Lung microvascular endothelial cell (primary cell): ENCODE results near the gene MOGAT3. TPM values are rescaled to one million over a fixed set of nuclear protein-coding genes. Genes with fewer than 3 reads are reported as not detected.
A peak's percentile ranks its signal among the peaks of the same experiment; 100 is the strongest.

Experiments
- DNase-seq, 2 donors: peaks; one replicate each; pipeline versions ENCODE4 v3.0.0 to v3.0.0-alpha.2; 2010; ENCODE audit warnings: low read depth in 2 of 2
- total RNA-seq: library from RNA; depleted of rRNA; stranded (reverse); fragments of >200 nt; gene quantifications from 2 replicates; pipeline ENCODE4 v1.2.1, GENCODE V29; 2014

The MOGAT3 gene
- total RNA-seq, 1 donor from 2014 or later, result not detected

DNA sequence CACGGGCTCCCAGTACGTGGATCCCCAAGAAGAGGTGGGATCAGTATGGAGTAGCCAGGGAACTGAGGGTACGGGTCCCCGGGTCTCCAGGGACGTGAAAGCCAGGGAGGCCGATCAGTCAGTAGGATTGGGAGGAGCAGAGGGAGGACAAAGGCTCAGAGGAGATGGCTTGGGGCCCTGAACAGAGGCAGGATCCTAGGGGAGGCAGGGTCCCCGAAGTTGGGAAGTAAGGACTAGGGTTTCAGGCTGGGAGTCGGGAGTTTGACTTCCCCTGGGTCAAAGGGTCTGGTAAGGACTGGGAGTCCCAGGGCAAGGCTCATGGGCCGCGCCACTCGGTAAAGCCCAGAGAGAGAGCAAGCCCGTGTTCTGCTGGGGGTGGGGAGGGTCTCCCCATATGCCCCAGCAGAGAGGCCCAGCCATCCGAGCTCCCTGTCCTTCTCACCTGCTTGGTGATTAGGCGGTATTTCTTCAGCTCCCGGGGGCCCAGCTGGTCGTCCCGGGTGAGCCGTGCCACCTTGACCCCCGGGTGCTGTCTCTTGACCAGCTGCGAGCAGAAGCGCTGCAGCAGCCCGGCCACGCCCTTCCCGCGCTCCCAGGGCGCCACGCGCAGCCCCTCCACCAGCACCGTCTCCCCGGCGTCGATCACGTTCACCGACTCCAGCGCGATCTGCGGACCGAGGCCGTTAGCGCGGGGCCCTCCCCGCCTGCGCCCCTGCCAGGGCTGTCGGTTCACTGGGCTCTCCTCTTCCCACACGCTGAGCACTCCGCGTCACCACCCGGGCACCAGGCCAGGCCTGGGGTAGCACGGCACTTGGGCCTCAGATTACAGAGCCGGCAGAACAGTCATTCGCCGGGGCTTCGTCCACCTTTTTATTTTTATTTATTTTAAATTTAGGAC is 27.7 kb downstream of the MOGAT3 start:
- peak; percentile 55 to 57 for DNase-seq

DNA sequence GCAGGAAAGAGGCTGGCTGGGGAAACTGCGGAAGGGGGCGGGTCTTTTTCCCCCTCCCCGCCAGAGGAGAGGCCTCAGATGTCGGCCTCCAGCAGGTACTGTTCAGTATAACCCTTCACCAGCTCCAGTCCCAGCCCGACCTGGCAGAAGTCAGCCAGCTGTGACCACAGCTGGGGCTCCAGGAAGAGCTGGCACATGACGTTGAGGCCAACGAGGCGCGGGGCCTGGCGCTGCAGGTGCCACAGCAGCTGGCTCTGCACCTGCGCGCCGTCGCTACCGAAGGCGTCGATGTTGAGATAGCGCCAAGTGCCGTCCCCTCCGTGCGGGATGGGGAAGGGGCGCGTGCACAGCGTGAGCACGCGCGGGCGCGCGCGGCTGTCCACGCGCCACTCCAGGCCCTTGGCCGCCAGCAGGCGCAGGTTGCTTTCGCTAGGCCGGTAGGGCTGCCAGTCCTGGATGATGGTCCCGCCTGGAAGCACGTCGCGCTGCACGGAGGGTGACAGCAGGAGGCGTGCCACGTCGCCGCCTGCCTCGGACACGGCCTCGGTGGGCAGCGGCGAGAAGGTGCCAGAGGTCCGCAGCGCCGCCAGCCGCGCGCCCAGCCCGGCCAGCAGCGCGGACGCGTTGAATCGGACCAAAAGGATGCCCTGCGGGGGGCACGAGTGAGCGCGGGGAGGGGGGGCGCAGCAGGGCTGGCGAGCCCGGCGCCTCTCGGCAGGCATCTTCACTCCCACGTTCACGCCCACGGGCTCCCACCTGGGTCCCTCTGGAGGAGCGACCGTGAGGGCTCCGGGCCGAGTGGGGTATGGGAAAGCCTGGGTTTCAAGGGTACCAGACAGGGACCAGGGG is 28.6 kb downstream of the MOGAT3 start:
- DNase-seq, result no peak

DNA sequence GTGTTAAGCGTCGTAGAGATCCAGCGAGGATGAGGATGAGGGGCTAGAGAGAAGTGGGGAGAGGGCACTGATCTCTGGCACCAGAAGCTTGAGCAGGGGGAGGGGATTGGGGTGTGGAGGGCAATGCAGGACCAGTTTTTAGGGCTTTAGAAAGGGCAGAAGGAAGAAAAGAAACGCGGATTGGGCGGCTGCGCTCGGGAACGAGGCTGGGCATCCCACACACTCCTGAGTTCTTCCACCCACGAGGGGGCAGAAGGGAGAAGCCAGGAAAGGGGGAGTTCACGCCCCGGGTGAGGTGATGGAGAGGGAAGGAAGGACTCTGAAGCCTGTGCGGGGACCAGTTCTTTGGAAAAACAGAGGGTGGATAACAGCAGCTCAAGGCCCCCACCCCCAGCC is 29.4 kb downstream of the MOGAT3 start:
- no peak for DNase-seq

DNA sequence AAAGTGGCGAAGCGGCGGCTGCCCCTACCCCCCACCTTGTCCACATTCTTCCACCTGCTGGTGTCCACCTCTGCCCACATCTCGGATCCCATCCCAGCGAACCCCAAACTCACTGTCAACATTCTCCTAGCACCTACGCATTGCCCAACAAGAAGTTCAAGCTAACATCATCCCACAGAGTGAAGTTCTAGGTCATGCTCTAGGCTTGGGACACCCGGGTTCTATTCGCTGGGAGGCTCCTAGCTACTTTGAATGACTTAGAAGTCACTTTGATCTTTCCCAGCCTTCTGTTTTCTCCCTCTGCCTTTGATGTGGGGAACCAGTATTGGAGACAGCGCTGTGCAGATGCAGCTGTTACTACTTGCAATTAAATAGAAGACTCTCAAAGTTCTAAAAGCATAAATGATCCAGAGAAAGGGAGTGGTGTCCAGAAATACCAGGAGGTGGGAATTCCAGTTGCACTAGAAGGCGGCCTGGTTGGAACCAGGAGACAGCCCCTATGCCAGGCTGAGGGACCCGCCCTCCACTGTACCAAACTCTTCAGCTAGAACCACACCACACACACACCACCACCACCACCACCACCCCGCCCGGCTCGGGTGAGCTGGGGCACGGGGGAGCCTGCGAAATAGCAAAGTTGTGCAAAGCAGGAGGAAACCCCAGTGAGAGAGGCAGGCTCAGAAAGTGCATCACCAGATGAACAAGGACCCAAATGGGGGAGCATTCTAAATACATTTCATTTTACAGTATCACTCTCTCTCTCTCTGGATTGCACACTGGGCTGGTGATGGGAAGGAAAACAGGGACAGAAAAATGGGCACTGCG is 30.0 kb downstream of the MOGAT3 start:
- no peak for DNase-seq

DNA sequence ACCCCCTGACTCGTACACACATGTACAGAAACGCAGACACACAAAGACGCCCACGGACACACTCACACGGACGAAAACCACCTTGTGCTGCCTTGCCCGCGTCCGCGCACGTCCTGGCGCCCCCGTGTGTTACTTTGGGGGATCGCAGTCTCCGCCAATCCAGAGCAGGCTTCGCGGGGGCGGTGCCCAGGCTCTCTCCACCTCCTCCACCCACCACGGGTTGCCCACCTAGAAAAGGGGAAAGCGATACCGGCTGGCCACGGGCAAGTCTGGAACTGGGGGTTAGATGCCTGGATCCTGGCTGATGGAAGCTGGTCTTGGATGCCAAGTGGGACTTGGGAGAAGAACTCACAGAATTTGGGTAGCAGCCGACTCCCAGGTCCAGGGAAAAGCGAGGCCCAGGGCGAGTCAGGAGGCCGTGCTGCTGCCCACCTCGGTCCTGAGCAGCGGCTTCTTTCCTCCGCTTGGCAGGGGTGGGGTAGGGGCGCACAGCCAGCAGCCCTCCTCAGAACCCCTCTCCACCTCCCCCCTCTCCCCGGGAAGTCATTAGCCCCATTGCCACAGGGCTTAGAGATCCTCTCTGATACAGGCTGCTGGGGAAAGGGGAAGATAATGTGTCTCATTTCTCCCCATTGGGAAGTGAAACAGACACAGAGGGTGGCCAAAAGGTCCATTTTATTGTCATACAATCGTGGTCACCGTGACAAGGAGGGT is 30.8 kb downstream of the MOGAT3 start:
- peak; percentile 67 to 72 for DNase-seq

DNA sequence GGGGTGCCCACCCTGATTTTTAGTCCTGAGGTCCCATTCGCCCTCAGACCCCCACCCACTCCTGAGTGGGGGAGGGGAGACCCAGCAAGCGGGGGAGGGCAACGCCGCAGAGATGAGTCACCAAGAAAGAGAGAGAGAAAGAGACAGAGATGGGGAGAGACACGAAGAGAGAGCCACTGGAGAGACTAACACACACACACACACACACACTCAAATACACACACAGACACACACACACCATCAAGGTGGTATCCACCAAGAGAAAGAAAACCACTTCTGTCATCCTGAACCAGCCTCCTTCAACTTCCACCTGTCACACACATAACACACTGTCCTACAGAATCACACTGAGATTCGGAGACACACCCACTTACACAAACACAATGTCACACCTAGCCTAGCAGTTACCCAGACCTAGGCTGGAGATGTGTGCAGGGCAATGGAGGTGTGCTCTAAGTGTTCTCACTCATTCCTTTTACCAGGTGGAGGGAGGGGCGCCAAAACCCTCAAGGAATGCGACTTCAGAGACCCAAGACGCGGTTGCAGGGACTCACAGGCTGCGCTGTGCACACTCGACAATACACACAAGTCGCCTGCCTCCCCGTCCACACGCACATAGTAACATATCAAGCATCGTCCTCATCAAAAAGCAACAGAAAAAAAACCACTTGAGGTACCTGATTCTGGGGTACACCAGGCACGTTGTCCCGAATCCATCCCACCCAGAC is 31.6 kb downstream of the MOGAT3 start:
- no peak for DNase-seq

DNA sequence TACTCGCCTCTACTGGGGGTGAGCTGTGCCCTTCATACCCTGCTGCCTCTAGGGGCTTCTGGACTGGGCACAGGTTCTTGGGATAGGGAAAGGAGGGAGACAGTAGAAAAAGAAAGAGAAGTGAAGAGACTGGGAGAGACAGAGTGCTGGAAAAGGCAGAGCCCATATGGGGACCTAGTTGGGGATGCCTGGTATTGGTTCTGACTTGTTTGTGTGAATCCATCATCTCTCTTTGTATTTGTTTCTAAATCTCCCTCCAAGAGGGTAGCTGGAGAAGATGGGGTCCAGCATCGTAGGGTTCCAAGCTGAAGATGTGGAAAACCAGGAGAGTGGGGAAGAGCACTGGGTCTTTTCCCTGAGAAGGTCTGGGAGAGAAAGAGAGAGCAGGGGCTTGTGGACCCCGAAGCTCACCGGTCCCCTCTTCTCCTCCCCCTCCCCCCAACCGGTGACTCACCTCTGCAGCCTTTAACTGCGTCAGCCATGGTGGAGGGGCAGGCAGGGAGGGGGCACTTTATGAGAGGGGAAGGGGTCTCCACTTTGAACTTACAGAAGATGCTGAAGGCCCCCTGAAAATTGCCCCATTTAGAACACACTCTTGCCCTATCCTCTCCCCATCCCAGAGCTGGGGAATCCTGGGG is 32.3 kb downstream of the MOGAT3 start:
- DNase-seq, result no peak

DNA sequence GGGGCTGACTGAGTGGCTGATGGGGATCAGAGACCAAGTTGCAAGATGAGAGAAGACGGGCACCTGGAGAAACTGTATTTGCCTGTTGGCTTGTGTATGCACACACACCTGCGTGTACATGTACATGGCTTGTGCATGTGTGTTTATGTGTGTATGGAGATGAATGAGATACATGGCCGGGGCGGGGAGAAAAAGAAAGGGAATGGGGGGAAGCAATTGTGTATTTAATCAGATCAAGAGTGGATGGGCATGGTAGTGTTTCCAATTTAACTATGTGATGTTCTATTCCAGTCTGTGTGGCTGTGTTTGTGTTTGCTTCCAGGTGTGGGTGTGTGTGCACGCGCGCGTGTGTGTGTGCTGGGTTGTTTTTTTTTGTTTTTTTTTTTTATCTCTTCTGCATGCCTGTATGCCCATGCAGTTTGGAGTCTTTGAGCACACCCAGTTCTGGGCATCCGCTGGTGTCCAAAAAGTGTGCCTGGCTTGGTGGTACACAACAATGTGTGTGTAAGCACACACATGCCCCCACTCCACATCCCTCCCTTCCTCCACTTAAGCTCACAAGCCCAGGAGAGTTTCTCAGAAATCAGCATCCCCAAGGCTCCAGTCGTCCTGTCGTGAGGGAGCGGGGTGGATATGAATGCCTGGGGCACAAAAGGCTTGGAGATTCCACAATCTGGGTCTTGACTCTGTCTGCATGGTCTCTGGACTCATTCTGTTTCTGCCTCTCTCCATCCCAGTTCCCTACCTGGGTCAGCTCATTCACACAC is 33.0 kb downstream of the MOGAT3 start:
- no peak for DNase-seq

DNA sequence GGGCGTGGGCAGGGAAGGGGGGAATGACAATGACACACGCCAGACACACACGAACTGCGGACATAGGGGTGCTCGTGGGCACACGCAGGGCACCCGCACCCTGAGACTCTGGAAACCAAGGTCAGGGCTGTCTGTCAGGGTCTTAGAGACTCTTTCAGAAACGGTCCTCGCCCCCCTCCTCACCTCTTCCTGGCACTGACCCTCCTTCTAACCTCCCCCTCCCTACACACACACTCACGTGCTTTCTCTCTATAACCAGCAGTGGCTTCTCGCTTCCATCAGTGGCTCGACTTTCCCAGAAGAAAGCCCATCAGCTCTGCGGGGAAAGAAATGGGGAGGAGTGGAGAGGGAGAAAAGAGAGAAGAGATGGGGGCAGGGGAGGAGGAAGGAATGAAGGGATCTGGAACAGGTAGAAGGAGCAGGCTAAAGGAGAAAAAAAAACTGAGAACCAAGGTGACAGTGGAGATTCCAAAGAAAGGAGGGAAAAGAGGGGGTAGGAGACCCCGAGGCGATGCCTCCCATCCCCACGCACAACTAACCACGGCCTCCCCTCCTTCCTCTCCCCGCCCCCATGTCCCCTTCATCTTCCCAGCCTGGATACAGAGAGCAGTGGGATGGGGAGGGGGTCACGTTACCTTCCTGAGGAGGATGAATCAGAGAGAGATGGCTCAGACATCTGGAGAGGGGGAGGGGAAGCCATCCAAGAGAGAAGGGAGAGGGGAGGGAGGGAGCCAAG is 33.8 kb downstream of the MOGAT3 start:
- DNase-seq, result no peak

DNA sequence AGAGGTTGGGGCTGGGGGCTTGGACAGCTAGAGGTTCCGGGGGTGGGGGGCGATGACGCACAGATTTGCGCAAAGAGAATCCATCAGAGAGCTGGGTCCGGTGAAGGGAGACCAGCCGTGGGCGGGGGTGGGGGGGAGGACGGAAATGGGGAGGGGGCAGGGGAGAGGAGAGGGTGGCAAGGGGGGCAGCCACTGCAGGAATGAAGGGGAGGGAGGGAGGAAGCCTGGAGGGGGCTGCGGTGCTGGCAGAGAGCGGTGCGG is 34.3 kb downstream of the MOGAT3 start:
- no peak for DNase-seq

DNA sequence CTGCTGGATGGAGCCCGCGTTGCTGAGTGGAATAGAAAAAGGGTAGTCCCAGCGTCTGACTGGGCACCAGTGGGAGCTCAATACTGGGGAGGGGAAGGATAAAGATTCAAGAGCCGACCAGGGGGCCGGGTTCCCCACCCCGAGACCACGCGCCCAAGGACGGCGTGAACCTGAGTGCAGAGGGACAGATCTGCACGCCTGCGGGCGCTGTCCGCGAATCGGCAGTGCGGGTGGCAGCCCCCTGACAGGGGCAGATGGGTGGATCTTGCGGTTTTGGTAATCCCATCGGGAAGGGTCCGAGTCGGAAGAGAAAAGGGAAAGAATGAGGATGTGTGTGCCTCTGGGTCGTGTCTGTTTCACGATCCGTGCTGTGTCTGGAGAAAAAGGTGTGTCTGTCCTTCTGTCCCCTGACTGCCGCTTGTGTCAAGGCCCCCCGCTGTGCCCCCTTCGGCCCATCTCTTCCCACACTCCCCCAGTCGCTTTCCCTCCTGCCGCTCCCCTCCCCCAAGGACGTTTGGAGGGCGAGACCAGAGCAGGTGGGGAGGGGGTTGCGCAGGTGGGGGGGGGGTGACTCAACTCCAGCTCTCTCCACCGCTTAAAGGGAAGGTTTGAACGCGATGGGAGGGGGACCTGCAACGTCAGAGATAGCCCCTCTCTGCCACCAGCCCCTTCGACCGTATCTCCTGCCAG is 34.7 kb downstream of the MOGAT3 start:
- no peak for DNase-seq

DNA sequence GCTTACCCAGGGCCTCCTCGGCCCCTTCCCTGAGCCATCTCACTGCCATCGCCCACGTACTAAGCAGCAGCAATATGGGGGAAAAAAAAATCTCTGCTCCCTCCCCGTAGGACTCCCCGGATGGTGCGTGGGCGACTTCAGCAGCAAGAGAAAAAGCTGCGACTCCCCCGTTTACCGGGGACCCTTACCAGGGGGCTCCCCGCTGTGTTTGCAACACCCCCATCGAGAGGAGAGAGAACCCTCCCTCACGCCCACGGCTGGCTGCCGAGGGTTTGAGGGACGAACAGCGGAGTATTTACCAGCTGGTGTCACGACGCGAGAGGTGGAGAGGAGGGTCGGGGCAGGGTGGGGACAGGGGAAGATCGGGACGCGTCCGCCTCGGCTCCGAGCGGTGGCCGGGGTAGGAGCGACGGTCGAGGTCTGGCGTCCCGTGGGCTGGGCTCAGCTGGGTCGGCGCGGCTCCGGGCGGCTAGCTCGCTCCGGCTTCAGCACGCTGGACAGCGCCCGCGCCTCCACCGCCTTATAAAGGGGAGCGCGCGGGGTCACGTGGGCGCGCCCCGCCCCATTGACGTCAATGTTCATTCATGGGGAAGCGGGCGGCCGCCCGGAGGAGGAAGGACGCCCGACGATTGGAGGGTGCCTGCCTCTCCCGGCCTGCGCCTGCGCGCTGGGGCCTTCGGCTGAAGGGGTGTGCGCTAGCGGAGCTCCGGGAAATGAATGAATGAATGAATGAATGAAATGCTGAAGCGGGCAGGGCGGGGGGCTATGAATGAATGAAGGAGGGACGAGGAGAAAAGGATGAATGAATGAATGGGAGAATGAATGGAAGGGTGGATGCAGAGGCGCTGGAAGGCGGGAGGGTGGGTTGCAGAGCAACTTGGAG is 35.5 kb downstream of the MOGAT3 start, which contains the start of gene VGF:
Gene VGF, minus strand, starts transcription at position 495 of the 883 bp plus-strand sequence. CDS start 726 bp downstream, outside the sequence.
- DNase-seq, result peak; percentile 94 to 95

DNA sequence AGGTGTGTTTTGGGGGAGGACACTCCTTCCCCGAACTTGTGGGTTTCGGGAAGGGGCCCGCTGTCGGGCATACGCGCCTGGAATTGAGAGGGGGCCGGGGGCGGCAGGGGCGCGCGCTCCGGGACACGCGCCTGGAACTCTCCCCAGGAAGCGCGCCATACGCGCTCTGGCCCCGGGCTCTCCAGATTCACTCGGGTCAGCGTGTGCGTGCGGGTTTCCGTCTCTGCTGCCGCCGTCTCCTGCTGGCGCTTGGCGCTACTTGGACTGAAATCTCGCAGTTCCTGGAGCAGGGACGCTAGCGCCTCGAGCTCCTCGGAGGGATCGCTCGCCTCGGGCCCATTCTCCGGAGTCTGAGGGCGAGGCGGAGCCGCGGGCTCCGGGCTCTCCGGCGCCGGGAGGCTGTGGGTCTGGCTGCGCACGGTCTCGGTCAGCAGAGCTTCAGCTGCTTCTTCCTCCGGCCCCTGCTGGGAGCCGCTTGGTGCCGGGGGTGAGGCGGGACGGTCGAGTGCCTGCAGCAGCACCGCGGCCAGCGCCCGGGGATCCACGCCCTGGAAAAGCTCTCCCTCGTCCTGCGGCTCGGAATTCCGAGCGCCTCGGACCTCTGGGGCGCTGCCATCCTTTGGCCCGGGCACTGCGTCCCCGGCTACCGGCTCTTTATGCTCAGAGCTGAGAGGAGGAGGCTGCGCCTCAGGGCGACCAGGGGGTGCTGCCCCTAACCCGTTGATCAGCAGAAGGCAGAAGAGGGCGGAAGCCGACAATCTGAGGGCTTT is 36.6 kb downstream of the MOGAT3 start:
- peak; percentile 64 to 76 for DNase-seq

DNA sequence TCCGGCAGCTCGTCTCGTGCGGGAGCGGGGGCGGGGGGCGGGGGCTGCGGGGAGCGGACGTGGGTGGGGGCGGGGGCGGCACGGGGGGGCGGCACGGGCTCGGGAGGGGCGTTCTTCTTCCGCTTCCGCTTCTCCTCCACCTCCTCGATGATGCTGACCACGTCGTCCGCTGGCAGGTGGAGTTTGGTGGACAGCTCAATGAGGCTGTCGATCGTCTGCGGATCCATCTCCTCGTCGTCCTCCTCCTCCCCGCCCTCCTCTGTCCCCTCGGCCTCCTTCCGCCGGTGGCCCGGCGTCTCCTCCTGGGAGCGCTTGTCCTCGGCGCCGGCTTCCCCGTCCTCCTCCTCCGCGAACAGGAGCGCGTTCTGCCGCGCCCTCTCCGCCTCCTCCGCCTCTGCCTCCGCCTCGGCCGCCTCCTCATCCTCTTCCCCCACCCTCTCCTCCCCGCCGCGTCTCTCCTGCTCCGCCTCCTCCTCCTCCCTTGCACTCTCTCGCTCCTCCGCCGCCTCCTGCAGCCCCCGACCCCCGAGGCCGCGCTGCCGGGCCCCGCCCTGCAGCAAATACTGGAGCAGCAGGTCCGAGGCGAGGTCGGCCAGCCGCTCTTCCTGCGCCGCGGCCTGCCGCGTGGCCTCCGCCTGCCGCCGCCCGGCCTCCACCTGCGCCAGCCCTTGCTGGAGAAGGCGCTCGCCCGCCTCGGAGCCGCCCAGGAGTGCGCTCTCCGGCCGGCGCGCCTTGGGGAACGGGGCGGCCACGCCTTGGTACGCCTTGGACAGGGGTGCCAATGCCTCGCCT is 37.4 kb downstream of the MOGAT3 start:
- DNase-seq, result no peak

DNA sequence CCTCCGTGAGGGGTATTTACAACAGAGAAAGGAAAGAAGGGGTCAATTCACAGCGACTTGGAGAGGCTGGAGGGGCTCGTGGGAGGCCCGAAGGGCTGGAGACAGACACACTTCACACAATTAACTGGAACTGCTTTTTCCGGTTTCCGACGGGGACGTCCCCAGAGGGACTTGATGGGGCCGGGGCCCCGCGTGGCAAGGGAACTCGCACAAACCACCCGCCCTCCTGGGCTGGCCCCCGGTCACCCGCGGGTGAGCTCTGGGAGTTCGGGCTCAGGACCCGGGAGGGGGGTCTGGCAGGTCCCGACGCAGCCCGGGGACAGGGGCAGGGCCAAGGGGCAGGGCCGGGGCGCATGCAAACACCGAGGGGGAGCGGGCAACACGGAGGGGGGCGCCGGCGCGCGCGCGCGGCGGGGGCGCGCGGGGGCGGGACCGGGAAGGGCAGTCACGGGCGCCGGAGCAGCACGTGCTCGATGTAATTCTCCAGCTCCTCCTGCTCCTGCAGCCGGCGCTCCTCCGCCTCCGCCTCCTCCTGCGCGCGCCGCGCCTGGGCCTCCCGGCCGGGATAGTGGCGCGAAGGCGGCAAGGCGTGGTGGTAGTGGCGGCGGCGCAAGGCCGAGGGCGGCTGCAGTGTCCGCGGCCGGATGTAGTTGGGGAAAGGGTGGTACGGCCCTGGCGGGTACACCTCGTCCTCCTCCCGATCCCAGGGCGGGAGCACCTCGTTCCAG is 38.1 kb downstream of the MOGAT3 start:
- DNase-seq, result peak in 1 of 2 donors; percentile 42
